HG03280 (cell line): Measurements from ENCODE around the gene MAST4.

ENCODE experiments used
- ATAC-seq: cut with Tn5 transposase; IDR thresholded peaks from one replicate; pipeline ENCODE4 v1.9.1; 2021; ENCODE audit warnings: mild to moderate bottlenecking, moderate library complexity; ENCODE audit not compliant: unreplicated experiment

The MAST4 gene

DNA sequence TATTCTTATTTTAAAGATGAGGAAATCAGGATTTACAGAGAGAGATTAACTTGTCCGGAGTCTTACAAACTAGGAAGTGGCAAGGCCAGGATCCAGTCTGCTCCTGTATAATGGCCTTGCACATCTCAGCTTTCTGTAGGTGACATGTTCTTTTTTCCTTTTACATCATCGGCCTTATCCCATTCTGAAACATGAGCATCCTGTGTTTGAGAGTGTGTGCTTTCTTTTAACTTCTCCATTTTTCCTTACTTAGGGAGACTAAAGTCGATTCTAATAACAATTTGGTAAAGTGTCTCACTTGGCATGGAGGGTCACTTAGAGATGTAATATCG is 385.8 kb downstream of the MAST4 start:
- ATAC-seq, result no peak

DNA sequence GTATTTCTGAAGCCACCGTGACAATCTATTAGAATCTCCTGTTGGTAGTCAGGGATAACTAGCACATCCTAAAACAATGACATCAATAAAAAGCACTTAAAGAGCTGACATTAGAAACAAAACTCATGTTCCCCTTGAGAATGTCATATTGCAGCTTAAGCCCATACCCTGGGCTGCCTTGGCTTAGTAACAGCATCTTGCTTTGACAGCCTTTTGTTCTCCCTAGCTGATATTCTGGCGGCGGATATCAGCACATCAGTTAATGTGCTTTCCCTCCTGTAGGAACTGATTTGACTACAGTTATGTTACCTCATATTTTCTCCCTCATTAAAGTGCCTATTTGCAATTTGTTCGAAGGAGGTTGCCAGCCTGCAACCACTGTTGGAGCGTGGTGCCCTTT is 386.3 kb downstream of the MAST4 start:
- no peak for ATAC-seq

GRCh38 chr5:66985417-66985816 is 389.2 kb downstream of the MAST4 start:
- ATAC-seq, result no peak

GRCh38 chr5:66986009-66986408 is 389.8 kb downstream of the MAST4 start:
- no peak for ATAC-seq

- no peak for ATAC-seq
Observed at GRCh38 chr5:66986534-66986933, 390.3 kb downstream of the MAST4 start.

GRCh38 chr5:66987126-66987525 is 390.9 kb downstream of the MAST4 start:
- no peak for ATAC-seq

DNA sequence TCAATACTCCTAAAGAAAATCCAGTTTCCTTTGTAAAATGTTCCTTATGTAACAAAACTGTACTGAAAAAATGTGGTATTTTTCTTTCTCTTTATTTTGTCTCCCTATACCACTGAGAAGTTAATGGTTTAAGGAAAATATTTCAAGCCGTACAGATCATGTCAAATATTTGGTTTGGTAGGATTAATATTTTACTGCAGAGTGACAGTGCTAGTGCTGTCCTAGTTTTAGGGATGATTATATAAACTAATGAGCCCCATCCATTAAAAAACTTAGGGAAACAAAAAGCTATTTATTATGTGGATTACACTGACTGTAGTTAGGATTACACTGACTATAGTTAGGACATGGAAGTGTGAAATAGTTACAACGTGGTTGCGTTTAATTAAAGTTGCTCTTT is 391.3 kb downstream of the MAST4 start:
- ATAC-seq, result no peak

- ATAC-seq, result peak; percentile 64
Observed at GRCh38 chr5:66987949-66988838, 392.0 kb downstream of the MAST4 start.

DNA sequence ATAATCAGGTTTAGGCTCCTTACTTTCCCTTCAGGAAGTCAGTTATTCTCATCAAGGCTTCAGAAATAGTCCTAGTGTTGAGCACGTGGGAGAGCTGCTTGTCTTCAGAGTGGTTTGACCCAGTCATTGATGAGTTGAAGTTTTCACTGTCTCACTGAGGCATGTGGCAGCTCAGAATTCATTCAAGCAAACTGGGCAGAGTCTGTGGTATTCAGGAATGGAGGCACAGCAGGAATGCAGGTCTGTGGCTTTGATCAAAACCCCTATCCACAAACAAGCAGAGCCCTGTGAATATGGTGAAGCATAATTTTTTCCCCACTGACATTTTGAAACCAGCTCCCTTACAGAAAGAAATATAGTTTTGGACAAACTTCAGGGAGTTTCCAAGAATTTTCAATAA is 393.1 kb downstream of the MAST4 start:
- no peak for ATAC-seq

DNA sequence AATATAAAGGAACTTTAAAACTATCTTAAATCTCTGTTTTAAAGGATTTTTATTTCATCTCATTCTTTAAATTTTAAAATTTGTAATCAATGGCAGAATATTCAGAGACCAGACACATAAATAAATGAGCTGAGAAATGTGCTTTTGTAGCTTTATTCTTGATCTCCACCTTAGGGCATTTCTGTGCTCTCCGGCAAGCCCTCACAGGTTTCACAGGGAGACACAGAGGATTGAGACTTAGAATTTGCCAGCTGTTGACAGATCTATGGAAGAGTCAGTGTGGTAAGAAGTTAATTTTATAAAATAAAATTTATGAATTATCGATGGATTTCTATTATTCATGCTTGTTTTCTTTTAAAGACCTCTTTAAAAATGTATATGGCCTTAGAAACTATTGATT is 393.6 kb downstream of the MAST4 start:
- no peak for ATAC-seq

GRCh38 chr5:66991746-66992145 is 395.6 kb downstream of the MAST4 start:
- ATAC-seq, result no peak

DNA sequence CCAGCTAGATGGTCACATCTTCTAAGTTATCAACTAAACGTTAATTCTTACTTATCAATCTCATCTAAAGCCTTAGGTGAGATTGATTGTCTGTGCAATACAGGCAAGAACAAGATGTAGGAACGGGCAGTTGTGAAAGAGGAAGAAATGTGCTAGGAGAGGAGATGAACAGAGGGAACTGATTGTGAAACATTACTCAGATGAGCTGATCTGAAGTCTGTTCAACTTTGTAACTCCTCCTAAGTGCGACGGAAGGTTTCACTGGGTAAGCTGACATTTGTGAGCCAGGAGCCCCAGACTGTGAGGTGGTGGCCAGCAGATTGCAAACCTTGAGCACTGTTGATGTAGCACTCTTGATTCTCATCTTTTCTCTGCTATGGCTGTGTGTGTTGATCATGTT is 396.4 kb downstream of the MAST4 start:
- ATAC-seq, result no peak

DNA sequence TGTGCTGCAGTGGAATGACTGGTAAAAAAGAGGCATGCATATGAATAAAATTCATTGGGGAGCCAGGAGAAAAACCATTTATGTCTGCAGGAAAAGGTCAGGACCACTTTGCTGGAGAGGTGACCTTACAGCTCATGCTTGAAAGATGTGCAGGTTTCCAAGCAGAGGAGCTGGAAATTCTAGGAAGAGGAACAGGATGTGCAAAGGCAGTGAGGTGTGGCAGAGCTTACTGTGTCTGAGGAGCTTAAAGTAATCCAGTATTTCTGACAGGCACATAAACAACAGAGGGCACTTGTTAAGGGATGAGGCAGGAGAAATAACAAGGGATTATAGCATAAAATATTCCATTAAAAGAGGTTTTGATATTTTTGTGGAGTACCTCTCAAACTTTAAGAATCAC is 397.3 kb downstream of the MAST4 start:
- no peak for ATAC-seq

DNA sequence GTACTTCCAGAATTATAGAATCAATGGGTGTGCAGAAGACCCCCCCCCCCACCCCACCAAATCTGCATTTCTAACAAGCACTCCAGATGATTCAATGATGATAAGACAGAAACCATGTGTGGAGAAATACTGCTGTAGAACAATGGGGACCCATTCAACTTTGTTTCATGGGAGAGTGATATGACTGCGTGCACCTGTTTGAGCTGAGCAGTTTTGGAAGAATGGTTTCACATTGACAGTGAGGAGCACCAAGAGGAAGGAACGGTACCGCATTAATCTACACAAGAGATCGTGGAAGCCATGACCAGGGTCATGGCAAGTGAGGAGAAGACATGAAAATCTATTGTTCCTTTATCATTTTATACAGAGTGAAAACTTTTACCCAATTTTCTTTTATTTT is 397.7 kb downstream of the MAST4 start:
- no peak for ATAC-seq

DNA sequence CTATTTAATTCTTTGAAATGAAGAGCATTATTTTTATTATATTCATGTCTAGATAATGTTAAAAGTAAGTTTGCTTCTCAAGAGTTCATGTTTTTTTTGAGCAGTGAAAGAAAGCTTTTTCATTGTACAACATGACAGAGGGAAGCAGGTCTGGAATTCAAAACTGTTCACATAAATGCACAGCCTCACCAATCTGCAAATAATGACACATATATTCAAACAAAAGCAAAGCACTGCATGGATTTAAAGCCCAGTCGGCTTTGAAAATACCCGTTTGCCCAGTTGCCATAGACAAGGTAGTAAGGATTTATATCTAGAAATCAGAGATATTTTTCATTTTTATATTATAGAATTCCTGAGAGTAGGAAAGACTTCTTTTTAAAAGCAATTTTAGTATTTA is 398.6 kb downstream of the MAST4 start:
- no peak for ATAC-seq

DNA sequence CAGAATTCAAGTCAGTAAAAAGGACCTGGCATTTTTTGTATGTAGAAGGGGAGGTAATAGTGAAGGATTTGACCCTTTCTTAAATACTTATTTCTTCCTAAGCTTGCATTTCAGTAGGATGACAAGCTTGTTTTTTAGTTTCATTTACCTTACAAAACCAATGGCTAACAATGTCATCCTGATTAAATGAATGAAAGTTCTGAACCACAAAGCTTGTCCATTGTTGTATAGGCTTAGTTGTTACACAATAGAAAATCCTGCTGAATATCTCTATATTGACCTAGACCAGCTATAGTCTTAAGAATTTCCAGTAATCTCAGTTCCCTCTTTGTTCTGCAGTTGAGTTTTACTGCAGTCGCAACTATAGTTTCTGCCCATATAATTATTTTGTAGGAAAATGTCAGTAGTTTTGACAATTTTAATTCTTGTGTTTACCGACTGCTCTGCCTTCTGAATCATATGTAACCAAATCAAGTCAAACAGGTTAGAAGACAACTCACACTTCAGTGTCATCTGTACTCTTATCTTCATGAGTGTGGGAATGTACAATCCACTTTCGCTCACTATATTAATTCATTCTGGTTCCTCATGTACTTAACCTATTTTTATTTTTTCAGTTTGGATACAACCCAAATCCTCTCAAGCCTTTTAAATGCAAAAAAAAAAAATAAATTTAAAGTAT is 404.7 kb downstream of the MAST4 start:
- no peak for ATAC-seq

GRCh38 chr5:67002832-67003684 is 406.9 kb downstream of the MAST4 start:
- no peak for ATAC-seq

DNA sequence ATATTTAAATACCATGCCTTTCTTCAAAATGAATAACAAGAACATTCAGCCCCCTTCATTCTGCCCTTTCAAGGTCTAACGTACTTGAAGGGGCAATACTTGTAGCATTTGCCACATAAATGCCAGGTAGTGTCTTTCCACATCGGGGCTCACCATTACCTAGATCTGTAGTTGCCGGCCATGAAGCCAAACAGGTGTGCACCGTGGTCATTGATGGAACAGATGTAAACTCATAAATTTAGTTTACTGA is 407.4 kb downstream of the MAST4 start:
- ATAC-seq, result peak; percentile 15

DNA sequence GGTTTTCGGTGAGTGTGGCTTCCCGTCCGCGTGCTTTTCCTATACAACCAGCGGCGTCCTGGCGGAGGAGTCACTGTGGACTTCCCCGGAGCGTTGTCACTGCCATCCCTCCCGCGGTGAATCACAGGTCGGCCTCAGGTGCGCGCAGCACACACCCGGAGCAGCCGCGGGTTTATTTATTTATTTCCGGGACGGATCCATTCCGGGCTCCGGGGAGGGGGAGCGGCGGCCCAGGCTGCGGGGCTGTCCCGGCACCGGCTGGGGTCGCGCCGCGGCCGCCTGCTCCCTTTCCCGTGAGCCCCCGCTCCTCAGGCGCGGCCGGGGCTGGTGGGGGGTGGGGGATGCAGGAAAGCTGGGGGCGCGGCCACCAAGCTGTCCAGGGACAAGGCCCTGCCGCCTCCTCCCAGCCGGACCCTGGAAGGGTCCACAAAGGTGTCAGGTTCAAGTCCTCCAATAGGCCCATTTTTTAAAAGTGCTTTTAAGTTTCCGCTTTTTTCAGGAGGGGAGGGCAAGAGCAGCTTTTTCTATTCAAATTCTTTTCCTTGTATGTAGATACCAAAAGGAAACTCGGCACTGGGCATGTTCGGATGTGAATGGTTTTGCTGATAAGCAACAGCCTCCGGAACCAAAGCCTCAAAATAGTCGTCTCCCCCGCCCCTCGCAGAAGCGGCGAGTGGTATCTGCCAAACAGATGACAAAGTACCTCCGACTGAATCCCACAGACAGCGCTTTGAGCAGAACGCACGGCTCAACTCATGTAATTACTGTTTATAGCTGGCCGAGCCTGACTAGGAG is 407.9 kb downstream of the MAST4 start:
- peak; percentile 52 for ATAC-seq

DNA sequence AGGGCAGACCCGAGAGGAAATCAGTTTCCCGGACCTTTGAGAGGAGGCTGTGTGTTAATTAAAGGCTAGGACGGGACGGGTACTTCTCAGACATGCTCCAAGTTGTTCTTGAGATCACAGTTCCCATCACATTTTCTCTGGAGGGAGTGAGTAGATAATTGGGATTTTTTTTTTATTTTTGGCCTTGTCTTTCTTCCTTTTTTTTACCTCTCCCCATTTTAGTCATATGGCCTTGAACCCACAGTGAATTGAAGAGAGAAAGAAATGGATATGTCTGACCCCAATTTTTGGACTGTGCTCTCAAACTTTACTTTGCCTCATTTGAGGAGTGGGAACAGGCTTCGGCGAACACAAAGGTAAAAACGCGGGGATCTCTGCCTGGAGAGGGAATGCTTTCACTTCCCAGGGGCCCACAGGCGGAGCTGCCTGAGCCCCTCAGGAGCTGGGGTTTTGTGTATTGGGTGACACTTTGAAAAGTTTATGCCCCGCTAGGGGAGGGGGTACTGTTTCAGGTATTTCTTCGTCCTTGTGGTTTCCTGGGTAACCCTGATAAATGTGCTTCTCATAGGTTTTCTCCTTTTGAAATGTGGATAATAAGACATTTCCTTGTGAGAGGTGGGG is 408.6 kb downstream of the MAST4 start:
- no peak for ATAC-seq
